Esophagus (tissue), 2 donors: ENCODE measurements around the gene BCL2. TPM values are rescaled to one million over a fixed set of nuclear protein-coding genes. Genes with fewer than 3 reads are reported as not detected.

Experiments
- H3K27ac ChIP-seq, 2 donors: one replicate each; pipeline ENCODE4 v1.5.1; 2013; ENCODE audit warnings: low read depth in 2 of 2, mild to moderate bottlenecking in 2 of 2, inconsistent platforms in 1 of 2, low read length in 1 of 2, moderate library complexity in 1 of 2
- H3K27me3 ChIP-seq, 2 donors: one replicate each; pipeline ENCODE4 v1.6.1; 2013; ENCODE audit warnings: low read length in 2 of 2, control low read depth in 1 of 2, mild to moderate bottlenecking in 1 of 2; ENCODE audit not compliant: insufficient read depth in 2 of 2, control insufficient read depth in 1 of 2
- H3K36me3 ChIP-seq, 2 donors: one replicate each; pipeline ENCODE4 v1.6.1; 2013; ENCODE audit warnings: low read length in 1 of 2; ENCODE audit not compliant: control insufficient read depth in 2 of 2, insufficient read depth in 2 of 2
- H3K4me1 ChIP-seq, 2 donors: one replicate each; pipeline ENCODE4 v1.6.1; 2013; ENCODE audit warnings: low read length in 1 of 2; ENCODE audit not compliant: control insufficient read depth in 2 of 2, insufficient read depth in 2 of 2
- H3K4me3 ChIP-seq, 2 donors: one replicate each; pipeline ENCODE4 v1.5.1; 2013; ENCODE audit warnings: low read length in 2 of 2, mild to moderate bottlenecking in 2 of 2, low read depth in 1 of 2, moderate library complexity in 1 of 2
- H3K9me3 ChIP-seq, 2 donors: one replicate each; pipeline ENCODE4 v1.6.1; 2013; ENCODE audit warnings: mild to moderate bottlenecking in 2 of 2, low read depth in 1 of 2, low read length in 1 of 2, moderate library complexity in 1 of 2; ENCODE audit not compliant: control insufficient read depth in 2 of 2, insufficient read depth in 1 of 2
- WGBS, 2 donors: extraction: QIAGEN DNeasy Blood & Tissue Kit; methylation state at CpG; one replicate each; pipeline ENCODE4 v1.1.7; 2013; 5-methylcytosine and 5-hydroxymethylcytosine counted together
- polyA plus RNA-seq, 2 donors: library from polyadenylated mRNA; stranded (reverse); fragments of 200-250 nt; gene quantifications; one replicate each; pipeline ENCODE4 v1.2.3, GENCODE V29; 2013
- donor health status: healthy with polysubstance abuse.
- donor health status: Bipolar disorder and iron deficiency.

BCL2 gene
- polyA plus RNA-seq, 2 donors = 1.3 to 1.9 TPM

- no peaks in the 10 kb centered on the region for H3K9me3 ChIP-seq
- no peak overlapping the region for H3K4me3 ChIP-seq
- H3K36me3 ChIP-seq = no peaks in the 10 kb centered on the region
- H3K4me1 ChIP-seq = peaks cover 0 to 19% of the 10 kb centered on the region in 2 donors
- H3K27me3 ChIP-seq = no peaks in the 10 kb centered on the region
- H3K27ac ChIP-seq = no peak overlapping the region
- 76 to 89% methylated on average over 10 of the region's 10 CpGs for WGBS, 2 donors
Observed at GRCh38 chr18:63154350-63155152, 165.0 kb downstream of the BCL2 start.

GRCh38 chr18:63152791-63153190 lies 166.8 kb downstream of the BCL2 start:
- H3K36me3 ChIP-seq = no peaks in the 10 kb centered on the region
- H3K4me1 ChIP-seq = peaks cover 0 to 19% of the 10 kb centered on the region in 2 donors
- no peaks in the 10 kb centered on the region for H3K27me3 ChIP-seq
- H3K4me3 ChIP-seq = no peak overlapping the region
- no peak overlapping the region for H3K27ac ChIP-seq
- no peaks in the 10 kb centered on the region for H3K9me3 ChIP-seq
- 84 to 89% methylated on average over 7 of the region's 7 CpGs for WGBS, 2 donors

- WGBS, 2 donors = 57 to 65% methylated on average over 3 of the region's 3 CpGs
- H3K36me3 ChIP-seq = no peaks in the 10 kb centered on the region
Observed at GRCh38 chr18:63152096-63152495, 167.5 kb downstream of the BCL2 start.

GRCh38 chr18:63151539-63151938 lies 168.0 kb downstream of the BCL2 start:
- peaks cover 0 to 19% of the 10 kb centered on the region in 2 donors for H3K4me1 ChIP-seq
- no peaks in the 10 kb centered on the region for H3K27me3 ChIP-seq
- no peak overlapping the region for H3K4me3 ChIP-seq
- no peak overlapping the region for H3K27ac ChIP-seq
- WGBS, 2 donors = 54 to 59% methylated on average over 5 of the region's 5 CpGs
- no peaks in the 10 kb centered on the region for H3K9me3 ChIP-seq
- no peaks in the 10 kb centered on the region for H3K36me3 ChIP-seq

More at GRCh38 chr18:63152096-63152495, 167.5 kb downstream of the BCL2 start:
- Histone ChIP-seq H3K4me3 (no peak overlapping the region), H3K9me3 (no peaks in the 10 kb centered on the region), H3K27ac (no peak overlapping the region), H3K27me3 (no peaks in the 10 kb centered on the region), H3K4me1 (peaks cover 0 to 19% of the 10 kb centered on the region in 2 donors)

- Histone ChIP-seq H3K4me1 (peaks cover 0 to 15% of the 10 kb centered on the region in 2 donors), H3K36me3 (no peaks in the 10 kb centered on the region), H3K4me3 (no peak overlapping the region), H3K27me3 (no peaks in the 10 kb centered on the region), H3K27ac (no peak overlapping the region), H3K9me3 (no peaks in the 10 kb centered on the region)
- 76 to 79% methylated on average over 4 of the region's 4 CpGs for WGBS, 2 donors
Observed at GRCh38 chr18:63150942-63151421, 168.6 kb downstream of the BCL2 start.

GRCh38 chr18:63150326-63150725 lies 169.2 kb downstream of the BCL2 start:
- Histone ChIP-seq H3K4me3 (no peak overlapping the region), H3K27me3 (no peaks in the 10 kb centered on the region), H3K36me3 (no peaks in the 10 kb centered on the region), H3K4me1 (peaks cover 0 to 11% of the 10 kb centered on the region in 2 donors), H3K9me3 (no peaks in the 10 kb centered on the region), H3K27ac (no peak overlapping the region)
- WGBS, 2 donors = 83 to 87% methylated on average over 8 of the region's 8 CpGs

GRCh38 chr18:63149302-63149587 lies 170.3 kb downstream of the BCL2 start:
- peak overlapping the region; percentile 7 to 35 for H3K27ac ChIP-seq
- no peak overlapping the region for H3K4me3 ChIP-seq
- 80 to 90% methylated on average over 9 of the region's 9 CpGs for WGBS, 2 donors
- no peaks in the 10 kb centered on the region for H3K9me3 ChIP-seq
- H3K27me3 ChIP-seq = no peaks in the 10 kb centered on the region
- no peaks in the 10 kb centered on the region for H3K36me3 ChIP-seq
- peaks cover 0 to 4% of the 10 kb centered on the region in 2 donors for H3K4me1 ChIP-seq

- Histone ChIP-seq H3K27ac (peak overlapping the region; percentile 7 to 35), H3K36me3 (no peaks in the 10 kb centered on the region), H3K27me3 (no peaks in the 10 kb centered on the region), H3K4me1 (peaks cover 0 to 4% of the 10 kb centered on the region in 2 donors), H3K4me3 (no peak overlapping the region), H3K9me3 (no peaks in the 10 kb centered on the region)
- 65 to 68% methylated on average over 14 of the region's 14 CpGs for WGBS, 2 donors
Observed at GRCh38 chr18:63148449-63149301, 170.9 kb downstream of the BCL2 start.

- H3K27ac ChIP-seq = no peak overlapping the region
- H3K27me3 ChIP-seq = no peaks in the 10 kb centered on the region
- peaks cover 0 to 4% of the 10 kb centered on the region in 2 donors for H3K4me1 ChIP-seq
- no peaks in the 10 kb centered on the region for H3K9me3 ChIP-seq
- no peak overlapping the region for H3K4me3 ChIP-seq
- H3K36me3 ChIP-seq = no peaks in the 10 kb centered on the region
- WGBS, 2 donors = 74 to 82% methylated on average over 6 of the region's 6 CpGs
Observed at GRCh38 chr18:63147973-63148372, 171.6 kb downstream of the BCL2 start.
